C4-2B (cell line): ENCODE measurements around the gene CLK3.

Experiments
- ZFX ChIP-seq: fragments of 450-650 bp; IDR thresholded peaks from 2 replicates; pipeline ENCODE4 v1.6.1; 2017
- TF ChIP-seq, protein P1 (sequence below): fragments of 450-650 bp; conservative IDR thresholded peaks from 2 replicates; pipeline ENCODE4 v1.5.1; 2017; ENCODE audit warnings: mild to moderate bottlenecking

DNA sequence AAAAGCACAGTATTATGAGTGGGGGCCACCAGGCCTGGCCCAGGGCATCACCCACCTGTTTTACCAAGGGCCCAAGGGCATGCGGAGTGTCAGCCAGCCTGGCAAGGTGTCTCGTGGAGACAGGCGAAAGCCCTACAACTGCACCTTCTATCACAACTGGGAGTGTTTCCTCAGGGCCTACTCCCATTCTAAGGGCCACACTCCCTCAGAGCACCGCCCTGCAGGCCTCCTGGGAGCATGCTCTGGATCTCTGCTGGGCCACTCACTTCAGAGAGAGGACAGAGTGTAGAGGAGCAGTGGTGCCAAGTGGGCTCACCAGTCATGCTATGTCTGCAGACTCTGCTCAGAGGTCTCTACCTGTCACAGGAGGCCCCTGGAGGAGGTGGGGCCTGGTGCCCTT lies 21.2 kb upstream of the CLK3 start:
- TF ChIP-seq, protein P1, sequence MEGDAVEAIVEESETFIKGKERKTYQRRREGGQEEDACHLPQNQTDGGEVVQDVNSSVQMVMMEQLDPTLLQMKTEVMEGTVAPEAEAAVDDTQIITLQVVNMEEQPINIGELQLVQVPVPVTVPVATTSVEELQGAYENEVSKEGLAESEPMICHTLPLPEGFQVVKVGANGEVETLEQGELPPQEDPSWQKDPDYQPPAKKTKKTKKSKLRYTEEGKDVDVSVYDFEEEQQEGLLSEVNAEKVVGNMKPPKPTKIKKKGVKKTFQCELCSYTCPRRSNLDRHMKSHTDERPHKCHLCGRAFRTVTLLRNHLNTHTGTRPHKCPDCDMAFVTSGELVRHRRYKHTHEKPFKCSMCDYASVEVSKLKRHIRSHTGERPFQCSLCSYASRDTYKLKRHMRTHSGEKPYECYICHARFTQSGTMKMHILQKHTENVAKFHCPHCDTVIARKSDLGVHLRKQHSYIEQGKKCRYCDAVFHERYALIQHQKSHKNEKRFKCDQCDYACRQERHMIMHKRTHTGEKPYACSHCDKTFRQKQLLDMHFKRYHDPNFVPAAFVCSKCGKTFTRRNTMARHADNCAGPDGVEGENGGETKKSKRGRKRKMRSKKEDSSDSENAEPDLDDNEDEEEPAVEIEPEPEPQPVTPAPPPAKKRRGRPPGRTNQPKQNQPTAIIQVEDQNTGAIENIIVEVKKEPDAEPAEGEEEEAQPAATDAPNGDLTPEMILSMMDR, result no peak
- TF ChIP-seq ZFX, result no peak
